Ishikawa (cell line): ENCODE results near the gene NEUROD2.

Experiments used
- CEBPB ChIP-seq: IDR thresholded peaks from 2 replicates; pipeline ENCODE4 v1.6.1; 2012
- CREB1 ChIP-seq: IDR thresholded peaks from 2 replicates; pipeline ENCODE4 v1.6.1; 2012; ENCODE audit warnings: low read depth
- EGR1 ChIP-seq: IDR thresholded peaks from 2 replicates; pipeline ENCODE4 v1.6.1; 2012
- EP300 ChIP-seq: IDR thresholded peaks from 2 replicates; pipeline ENCODE4 v1.6.1; 2012; ENCODE audit warnings: borderline replicate concordance
- FOXM1 ChIP-seq: IDR thresholded peaks from 2 replicates; pipeline ENCODE4 v1.6.1; 2012; ENCODE audit warnings: low read depth, borderline replicate concordance
- NFIC ChIP-seq: IDR thresholded peaks from 2 replicates; pipeline ENCODE4 v1.6.1; 2012
- RAD21 ChIP-seq: IDR thresholded peaks from 2 replicates; pipeline ENCODE4 v1.6.1; 2012; ENCODE audit warnings: low read depth
- TAF1 ChIP-seq: IDR thresholded peaks from 2 replicates; pipeline ENCODE4 v1.6.1; 2012; ENCODE audit warnings: low read depth, mild to moderate bottlenecking
- TCF12 ChIP-seq: IDR thresholded peaks from 2 replicates; pipeline ENCODE4 v1.6.1; 2012; ENCODE audit warnings: low read depth
- TEAD4 ChIP-seq: IDR thresholded peaks from 2 replicates; pipeline ENCODE4 v1.6.1; 2012
- YY1 ChIP-seq: IDR thresholded peaks from 2 replicates; pipeline ENCODE4 v1.6.1; 2012; ENCODE audit warnings: low read depth
- ZBTB7A ChIP-seq: IDR thresholded peaks from 2 replicates; pipeline ENCODE4 v1.6.1; 2012; ENCODE audit warnings: low read depth
- TF ChIP-seq, protein P1 (sequence below): IDR thresholded peaks from 2 replicates; pipeline ENCODE4 v1.6.1; 2012; ENCODE audit warnings: low read depth, mild to moderate bottlenecking
- TF ChIP-seq, protein P2 (sequence below): IDR thresholded peaks from 2 replicates; pipeline ENCODE4 v1.6.1; 2012
- TF ChIP-seq, protein P3 (sequence below): IDR thresholded peaks from 2 replicates; pipeline ENCODE4 v1.6.1; 2012

The NEUROD2 gene

DNA sequence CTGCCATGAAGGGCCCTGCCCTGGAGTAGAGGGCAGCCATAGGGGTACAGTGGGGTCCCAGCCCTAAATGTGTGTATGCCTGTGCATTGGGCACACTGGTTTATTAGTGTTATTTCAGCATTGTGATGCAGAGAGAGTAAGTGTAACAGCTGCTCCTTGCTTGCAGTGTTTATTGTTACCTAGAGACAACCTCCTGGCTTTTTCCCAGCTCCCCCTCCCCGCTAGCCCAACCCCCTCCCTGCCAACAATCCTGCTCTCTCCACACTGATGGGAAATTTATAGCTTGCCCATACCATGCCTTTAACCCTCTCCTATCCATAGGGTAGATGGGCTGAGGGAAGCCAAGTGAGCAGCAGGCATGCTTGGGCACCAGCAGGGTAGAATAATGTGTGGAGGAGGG lies 51.3 kb downstream of the NEUROD2 start:
- TF ChIP-seq FOXM1 (no peak), EP300 (no peak), NFIC (no peak), CEBPB (no peak), TCF12 (no peak), RAD21 (no peak), EGR1 (no peak), CREB1 (no peak), TAF1 (no peak), YY1 (no peak)
- TF ChIP-seq, protein P1, sequence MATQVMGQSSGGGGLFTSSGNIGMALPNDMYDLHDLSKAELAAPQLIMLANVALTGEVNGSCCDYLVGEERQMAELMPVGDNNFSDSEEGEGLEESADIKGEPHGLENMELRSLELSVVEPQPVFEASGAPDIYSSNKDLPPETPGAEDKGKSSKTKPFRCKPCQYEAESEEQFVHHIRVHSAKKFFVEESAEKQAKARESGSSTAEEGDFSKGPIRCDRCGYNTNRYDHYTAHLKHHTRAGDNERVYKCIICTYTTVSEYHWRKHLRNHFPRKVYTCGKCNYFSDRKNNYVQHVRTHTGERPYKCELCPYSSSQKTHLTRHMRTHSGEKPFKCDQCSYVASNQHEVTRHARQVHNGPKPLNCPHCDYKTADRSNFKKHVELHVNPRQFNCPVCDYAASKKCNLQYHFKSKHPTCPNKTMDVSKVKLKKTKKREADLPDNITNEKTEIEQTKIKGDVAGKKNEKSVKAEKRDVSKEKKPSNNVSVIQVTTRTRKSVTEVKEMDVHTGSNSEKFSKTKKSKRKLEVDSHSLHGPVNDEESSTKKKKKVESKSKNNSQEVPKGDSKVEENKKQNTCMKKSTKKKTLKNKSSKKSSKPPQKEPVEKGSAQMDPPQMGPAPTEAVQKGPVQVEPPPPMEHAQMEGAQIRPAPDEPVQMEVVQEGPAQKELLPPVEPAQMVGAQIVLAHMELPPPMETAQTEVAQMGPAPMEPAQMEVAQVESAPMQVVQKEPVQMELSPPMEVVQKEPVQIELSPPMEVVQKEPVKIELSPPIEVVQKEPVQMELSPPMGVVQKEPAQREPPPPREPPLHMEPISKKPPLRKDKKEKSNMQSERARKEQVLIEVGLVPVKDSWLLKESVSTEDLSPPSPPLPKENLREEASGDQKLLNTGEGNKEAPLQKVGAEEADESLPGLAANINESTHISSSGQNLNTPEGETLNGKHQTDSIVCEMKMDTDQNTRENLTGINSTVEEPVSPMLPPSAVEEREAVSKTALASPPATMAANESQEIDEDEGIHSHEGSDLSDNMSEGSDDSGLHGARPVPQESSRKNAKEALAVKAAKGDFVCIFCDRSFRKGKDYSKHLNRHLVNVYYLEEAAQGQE, result no peak
- TF ChIP-seq, protein P2, sequence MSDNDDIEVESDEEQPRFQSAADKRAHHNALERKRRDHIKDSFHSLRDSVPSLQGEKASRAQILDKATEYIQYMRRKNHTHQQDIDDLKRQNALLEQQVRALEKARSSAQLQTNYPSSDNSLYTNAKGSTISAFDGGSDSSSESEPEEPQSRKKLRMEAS, result no peak
- TF ChIP-seq, protein P3, sequence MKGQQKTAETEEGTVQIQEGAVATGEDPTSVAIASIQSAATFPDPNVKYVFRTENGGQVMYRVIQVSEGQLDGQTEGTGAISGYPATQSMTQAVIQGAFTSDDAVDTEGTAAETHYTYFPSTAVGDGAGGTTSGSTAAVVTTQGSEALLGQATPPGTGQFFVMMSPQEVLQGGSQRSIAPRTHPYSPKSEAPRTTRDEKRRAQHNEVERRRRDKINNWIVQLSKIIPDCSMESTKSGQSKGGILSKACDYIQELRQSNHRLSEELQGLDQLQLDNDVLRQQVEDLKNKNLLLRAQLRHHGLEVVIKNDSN, result no peak

DNA sequence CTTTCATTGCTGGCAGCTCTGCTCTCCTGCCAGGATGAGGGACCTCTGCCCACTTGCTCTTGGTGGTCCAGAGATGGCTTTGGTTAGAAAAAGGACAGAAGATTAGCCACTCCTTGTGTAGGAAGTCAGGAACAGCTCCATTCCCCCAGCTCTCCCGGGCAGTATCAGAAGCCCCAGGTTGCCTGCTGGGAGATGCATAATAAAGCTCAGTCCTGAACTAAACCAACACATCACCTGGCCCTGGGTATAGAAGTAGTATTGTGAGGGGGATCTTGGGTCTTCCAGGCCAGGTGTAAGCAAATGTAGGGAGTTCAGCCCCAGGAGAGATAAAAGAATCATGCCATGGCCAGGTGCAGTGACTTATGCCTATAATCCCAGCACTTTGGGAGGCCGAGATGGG lies 52.4 kb downstream of the NEUROD2 start:
- TF ChIP-seq EGR1, result no peak
- no peak for TF ChIP-seq TAF1
- TF ChIP-seq TEAD4, result no peak
- no peak for TF ChIP-seq TCF12
- TF ChIP-seq FOXM1, result no peak
- no peak for TF ChIP-seq YY1
- TF ChIP-seq, protein P3, result no peak
- no peak for TF ChIP-seq RAD21
- TF ChIP-seq CEBPB, result no peak
- no peak for TF ChIP-seq CREB1
- TF ChIP-seq ZBTB7A, result no peak
- no peak for TF ChIP-seq NFIC
- TF ChIP-seq EP300, result no peak
